HG03354 (cell line): ENCODE measurements around the gene RASSF7.

ENCODE experiments used
- ATAC-seq: cut with Tn5 transposase; IDR thresholded peaks from one replicate; pipeline ENCODE4 v1.9.1; 2021; ENCODE audit warnings: mild to moderate bottlenecking; ENCODE audit not compliant: unreplicated experiment, poor library complexity, severe bottlenecking

The RASSF7 gene

DNA sequence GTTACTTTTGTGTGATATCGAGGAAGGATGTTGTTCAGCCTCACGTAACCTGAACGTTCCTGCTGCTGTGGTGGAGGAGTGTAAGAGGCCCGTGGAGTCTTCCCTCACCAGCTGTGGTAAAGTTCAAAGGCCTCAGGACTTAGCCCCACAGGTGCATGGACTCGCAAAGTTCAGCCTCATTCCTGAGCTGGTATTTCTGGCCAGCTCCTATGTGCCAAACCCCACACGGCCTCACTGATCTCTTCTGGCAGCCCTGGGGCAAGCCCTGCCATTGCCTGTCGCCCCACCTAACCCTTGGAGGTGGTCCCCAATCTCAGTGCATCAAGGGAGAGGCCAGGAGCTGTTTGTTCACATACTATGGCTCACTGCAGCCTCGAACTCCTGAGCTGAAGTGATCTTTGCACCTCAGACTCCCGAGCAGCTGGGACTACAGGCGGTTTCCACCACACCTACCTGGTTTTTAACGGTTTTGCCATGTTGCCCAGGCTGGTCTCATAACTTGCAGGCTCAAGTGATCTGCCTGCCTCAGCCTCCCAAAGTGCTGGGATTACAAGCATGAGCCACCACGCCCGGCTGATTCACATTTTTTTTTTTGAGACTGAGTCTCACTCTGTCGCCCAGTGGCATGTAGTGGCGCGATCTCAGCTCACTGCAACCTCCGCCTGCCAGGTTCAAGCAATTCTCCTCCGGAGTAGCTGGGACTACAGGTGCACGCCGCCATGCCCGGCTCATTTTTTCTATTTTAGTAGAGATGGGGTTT, 17.7 kb downstream of the RASSF7 start:
- no peak for ATAC-seq

DNA sequence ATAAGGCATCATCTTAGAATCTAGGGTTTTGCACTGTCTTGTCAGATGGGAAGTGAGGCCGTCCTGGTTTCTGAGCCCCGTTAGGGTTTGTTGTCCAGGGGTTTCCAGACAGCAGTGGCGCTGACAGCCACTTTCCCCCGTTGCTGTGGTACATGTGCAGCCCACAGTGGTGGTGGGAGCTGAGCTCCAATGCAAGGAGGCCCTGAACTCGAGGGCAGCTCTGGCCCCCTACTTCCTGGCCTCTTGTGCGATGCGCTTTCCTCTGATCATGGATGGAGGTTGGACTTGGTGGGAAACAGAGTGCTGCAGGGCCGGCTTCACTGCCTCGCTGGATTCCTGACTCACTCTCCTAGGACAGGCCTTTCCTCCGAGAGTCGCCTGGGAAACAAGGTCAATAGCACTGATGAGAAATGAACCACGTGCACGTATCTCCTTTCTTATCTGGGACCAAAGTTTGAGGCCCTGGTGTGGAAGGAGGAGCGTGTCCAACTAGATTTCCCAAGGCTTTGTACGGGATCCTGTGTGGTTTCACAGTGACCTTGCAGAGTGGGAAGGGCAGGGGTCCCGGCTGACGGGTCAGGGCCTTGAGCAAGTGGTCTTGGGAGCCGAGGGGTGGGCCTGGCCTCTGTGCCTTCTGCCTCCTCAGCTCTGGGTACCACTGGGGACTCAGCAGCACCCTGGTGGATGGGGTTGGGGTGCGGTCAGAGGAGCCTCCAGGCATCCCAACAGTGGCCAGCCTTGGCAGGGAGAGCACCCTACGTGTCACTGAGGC, 19.2 kb downstream of the RASSF7 start:
- ATAC-seq: no peak

DNA sequence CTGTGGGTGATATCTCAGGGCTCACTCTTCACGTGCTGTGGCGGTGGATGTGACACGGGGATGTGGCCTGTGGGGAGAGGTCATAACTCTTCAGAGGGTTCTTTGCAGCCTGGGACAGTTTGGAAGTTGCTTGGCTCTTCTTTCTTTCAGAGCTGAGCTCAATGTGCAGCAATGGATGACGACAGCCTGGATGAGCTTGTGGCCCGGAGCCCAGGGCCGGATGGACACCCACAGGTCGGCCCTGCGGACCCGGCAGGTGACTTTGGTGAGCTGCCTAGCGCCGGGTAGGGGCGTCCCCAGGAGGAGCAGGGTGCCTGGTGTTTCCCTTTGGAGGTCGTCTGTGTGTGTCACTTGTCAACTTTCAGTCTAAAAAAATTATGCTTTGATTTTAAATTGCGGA, 20.6 kb downstream of the RASSF7 start:
- ATAC-seq: no peak

DNA sequence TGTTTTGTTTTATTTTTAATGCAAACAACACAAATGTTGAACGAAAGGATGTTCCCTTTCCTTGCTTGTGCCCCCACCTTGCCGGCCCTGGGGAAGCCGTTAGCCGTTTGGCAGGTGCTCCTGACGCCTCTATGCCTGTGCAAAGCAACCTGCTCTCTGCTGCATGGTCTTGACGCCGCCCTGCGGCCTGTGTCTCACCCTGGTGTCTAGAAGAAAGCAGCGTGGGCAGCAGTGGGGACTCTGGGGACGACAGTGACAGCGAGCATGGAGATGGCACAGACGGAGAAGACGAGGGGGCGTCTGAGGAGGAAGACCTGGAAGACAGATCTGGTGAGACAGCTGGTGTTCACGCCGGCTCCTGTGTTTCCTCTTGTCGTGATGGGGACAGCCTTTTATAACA, 21.0 kb downstream of the RASSF7 start:
- ATAC-seq: no peak

DNA sequence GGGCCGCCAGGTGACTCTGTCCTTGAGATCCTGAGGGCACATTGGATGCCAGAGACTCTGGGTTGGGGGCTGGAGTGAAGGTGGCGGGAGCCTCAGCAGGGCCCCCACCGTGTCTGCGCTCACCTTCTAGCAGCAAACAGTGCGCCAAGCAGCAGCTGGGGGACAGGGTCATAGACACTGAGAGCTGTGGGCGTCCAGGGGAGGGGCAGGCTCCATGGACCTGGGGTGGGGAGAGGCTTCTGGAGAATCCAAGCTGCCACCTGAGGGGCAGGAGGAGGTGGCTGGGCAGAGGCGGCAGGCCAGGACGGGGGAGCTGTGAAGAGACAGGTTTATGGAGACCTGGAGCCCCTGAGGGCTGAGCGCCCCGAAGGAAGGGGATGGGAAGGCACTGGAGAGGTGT, 23.5 kb downstream of the RASSF7 start:
- no peak for ATAC-seq

DNA sequence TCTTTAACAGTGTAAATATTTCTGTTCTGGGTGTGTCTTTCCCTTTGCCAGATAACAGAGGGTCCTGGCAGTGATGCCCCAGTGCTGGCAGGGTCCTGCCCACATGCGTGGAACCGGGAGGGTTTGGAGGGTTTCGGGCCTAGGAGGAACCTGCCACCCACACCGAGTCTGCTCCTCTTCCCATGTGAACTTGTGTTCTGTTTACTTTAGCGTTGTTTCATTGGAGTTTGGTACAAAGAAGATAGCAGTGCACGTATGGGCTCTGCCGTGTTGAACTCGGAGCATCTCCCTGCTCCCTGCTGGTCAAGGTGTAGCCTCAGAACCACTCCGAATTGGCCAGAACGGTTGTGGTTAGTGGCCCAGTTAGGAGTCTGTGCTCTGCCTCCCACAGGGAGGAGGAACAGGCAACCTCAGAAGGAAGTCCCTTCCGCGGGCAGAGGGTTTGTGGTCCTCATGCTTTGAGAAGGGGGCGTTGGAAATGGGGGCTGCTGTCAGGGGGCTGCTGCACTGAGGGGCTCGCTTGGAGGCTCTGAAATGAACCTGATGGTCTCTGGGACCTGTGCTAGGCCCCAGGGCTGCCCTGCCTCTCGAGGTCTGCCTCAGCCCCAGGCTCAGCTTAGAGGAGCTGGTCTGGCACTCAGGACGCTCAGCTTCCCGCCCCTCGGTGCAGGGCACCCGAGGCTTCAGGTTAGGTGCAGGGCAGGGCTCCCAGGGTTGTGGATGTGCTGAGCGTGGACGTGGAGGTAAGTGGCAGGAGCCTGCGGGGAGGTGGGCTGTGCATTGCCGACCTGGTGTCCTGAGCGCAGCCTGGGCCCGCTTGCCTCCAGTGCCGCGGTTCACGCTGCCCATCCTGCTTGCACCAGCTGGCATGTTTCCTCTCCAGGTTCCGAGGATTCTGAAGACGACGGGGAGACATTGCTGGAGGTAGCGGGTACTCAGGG, 25.9 kb downstream of the RASSF7 start:
- ATAC-seq: no peak

DNA sequence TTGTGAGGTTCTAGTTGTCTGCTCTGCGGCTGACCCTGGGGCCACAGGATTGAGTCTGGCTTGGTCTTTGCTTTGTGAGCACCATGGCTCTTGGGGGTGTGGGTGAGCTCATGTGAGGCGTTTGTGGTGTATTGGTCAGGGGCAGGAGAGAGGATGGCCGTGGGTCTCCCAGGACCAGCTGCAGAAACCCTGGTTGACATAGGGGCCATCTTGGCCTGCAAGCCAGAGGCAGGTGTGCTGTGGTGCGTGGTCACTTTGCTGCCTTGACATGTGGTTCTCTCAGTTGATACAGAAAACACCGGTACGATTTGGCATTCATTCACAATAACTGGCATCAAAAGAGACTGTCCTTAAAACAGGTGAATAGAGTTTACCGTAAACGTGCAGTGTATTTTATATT, 26.8 kb downstream of the RASSF7 start:
- ATAC-seq: no peak

DNA sequence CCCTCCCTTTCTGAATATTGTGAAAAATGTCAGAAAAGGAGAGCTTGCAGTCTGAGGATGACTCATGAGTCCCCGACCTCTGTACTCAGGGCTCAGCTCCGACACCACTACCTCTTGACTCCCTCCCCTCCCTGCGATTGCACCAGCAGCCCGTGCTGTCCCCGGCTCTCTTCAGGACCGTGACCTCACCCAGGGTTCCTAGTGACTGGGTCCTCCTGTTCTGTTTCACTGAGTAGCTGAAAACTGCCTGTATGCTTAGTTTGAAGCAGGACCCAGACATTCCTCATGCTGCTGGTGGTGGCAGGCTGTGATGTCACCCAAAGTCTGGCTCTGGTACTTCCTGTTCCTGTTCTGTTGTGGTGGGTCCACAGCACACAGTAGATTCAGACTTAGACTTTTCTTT, 27.2 kb downstream of the RASSF7 start:
- no peak for ATAC-seq

DNA sequence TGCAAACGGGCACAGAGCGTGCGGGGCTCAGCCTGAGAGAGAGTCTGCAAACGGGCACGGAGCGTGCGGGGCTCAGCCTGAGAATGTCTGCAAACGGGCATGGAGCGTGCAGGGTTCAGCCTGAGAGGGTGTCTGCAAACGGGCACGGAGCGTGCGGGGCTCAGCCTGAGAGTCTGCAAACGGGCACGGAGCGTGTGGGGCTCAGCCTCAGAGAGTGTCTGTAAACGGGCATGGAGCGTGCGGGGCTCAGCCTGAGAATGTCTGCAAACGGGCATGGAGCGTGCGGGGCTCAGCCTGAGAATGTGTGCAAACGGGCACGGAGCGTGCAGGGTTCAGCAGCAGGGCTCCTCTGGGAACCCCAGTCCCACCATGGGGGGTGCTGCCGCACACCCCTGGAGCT, 29.0 kb downstream of the RASSF7 start:
- ATAC-seq: no peak

DNA sequence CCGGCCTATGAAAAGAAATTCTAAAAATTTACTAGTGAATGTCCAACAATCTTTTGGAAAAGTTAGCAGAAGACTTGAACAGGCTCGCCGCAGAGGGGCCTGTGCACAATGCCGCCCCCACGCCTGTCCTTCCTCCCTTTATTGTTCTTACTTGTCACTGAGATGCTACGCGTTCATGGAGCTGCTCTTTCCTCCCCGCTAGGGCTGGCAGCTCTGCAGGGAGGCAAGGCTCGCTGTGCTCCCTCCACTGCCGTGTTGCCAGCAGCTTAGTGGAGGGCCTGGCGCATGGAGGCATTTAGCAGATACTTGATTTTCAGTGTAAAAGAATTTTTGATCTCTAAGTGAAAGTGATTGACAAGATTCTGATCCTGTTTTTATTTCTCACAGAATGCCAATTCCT, 30.2 kb downstream of the RASSF7 start:
- no peak for ATAC-seq

DNA sequence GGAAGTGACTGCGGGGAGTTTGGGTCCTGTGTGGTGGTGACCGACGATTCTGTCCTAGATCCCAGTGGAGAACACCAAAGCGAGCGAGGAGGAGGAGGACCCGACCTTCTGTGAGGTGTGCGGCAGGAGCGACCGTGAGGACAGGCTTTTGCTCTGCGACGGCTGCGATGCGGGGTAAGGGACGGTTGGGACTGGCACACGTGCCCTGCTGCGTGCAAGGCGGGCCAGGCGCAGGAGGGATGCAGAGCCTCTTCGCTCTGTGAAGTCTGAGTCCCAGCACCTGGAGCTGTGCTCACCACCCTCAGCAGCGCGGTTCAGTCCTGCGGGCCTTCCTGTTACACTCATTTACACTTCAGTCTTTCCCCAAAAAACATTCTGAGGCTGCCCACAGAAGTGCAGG, 31.7 kb downstream of the RASSF7 start:
- no peak for ATAC-seq

DNA sequence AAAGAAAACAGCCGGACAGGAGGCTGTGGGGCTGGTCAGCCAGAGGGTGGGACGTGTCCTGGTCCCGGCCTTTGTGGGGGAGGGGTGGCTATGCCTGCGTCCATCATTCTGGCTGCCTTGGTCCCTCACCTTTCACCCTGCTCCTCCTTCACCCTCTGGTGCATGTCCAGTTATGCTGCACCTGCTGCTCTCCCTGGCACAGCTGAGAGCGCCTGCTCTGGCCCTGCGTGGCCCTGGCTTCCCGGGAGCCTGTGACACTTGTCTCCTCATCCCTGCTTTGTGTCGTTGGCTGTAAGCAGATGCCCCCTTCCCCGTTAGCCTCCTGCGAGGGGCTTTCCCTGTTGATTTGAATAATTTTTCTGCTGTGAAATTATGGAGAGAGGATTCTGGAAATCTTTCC, 32.1 kb downstream of the RASSF7 start:
- no peak for ATAC-seq

DNA sequence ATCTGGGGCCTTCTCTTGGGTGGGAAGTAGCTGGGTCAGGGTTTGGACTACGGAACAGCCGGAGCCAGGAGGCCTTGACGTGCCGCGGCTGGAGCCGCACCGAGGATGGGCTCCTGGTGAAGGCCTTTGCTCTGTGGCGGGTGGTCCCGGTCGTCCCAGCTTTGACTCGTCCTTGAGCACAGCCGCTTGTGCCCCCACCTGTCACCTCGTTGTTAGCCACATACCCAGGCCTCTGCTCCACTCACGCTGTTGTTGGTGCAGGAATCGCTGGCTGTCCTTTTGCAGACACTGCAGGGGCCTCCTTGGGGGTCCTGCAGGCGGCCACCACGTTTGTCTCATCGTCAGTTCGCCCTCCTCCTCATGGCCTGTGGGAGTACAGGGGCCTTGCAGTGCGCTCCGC, 32.6 kb downstream of the RASSF7 start:
- ATAC-seq: no peak

DNA sequence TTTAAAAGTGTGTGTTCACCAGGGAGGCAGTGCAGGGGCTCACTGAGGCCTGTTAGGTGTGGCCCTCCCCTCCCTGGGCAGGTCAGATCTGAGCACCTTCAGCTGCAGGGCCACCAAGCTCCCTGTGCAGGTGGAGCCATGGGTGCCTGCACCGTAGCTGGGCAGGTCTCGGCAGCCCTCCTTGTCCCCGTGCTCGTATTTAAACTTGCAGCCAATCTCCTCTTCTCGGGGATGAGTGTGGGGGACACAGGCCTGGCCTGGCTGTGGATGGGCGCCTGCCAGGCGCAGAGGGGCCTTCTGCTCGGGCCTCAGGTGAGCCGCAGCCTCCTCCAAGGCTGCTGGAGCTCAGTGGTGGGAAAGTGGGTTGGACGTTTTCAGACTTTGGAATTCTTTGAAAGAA, 34.6 kb downstream of the RASSF7 start:
- ATAC-seq: no peak

DNA sequence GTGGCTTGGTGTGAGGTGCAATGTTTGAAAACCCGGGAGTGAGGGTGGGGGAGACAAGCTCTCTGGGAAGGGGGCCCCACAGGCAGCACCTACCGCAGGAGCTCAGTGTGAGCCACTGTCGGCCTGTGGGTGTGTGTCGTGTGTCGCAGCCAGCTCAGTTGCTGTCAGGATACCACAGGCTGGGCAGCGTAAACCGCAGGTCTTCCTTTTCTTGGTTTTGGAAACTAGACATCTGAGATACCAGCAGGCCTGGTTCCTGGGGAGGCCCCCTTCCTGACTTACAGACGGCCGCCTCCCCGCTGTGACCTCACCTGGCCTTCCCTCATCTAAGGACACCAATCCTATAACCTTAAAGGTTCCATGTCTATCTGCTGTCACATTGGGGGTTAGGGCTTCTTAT, 35.6 kb downstream of the RASSF7 start:
- no peak for ATAC-seq

DNA sequence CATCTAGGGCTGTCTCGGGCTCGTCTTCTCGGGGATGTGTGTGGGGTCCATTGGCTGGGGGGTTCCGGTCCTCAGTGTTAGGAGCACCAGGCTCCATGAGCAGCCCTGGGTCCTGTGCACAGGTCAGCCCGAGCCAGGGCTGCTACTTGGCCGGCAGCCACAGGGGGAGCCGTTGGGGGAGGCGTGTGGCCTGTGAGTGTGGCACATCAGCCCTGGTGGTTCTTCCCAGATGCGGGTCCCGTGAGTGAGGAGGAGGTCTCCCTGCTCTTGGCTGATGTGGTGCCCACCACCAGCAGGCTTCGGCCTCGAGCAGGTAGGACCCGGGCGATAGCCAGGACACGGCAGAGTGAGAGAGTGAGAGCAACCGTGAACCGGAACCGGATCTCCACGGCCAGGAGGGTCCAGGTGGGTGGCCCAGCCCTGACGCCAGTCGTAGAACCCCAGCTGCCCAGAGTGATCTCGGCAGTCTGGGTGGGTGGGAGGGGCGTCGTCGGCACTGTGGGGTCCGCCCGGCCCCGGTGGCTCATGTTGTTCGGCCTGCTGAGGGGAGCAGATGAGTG, 36.5 kb downstream of the RASSF7 start:
- no peak for ATAC-seq

DNA sequence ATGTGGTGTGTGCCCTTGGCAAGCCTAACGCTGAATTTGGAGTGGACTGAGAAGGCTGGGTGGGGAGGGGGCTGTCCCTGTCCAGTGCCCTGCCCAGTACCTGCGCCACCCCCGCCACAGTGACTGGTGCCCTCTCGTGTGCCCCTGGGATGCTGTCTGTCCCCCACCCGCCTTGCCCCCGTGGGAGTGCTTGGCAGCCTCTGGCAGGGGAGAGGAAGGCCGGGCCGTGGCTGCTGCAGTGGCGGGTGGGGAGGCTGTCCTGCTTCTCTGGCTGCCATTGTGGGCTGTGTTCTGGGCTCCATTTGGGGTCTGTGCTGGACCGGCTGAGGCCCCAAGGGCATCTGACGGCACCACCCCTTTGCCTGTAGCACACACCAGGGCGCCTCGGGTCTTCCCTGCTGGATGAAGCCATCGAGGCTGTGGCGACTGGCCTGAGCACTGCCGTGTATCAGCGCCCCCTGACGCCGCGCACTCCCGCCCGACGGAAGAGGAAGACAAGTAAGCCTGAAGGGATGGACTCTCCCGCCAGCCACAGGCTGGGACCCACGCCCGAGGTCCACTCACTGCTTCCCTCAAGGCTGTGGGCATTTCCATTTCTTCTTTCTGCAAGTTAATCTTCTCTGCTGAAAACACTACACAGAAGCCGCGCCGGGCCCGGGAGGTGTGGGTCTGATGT, 37.4 kb downstream of the RASSF7 start:
- no peak for ATAC-seq

DNA sequence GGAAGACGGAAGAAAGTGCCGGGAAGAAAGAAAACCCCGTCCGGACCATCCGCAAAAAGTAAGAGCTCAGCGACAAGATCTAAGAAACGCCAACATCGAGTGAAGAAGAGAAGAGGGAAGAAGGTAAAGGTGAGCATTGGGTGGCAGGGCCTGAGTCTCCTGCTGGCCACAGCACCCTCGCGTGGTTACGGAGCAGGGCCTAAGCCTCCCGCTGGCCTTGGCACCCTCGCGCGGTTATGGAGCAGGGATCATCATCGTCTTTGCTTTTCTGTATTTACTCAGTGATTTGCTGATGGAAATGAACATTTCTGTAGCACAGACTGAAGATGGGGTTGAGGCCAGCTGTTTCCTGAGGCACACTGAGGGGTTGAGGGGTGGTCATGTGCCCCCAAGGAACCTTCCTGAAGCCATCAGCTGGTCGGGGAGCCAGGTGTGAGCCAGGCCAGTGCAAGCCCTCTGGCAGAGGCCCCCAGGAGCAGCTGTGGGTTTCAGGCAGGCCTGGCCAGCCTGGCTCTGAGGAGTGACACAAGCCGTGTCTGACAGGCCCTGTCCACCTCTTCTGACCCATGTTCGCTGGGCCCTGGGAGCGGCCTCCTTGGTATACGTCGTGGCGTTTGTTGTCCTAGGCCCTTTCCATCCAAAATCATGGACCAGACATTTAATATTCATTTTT, 40.9 kb downstream of the RASSF7 start:
- ATAC-seq: no peak

DNA sequence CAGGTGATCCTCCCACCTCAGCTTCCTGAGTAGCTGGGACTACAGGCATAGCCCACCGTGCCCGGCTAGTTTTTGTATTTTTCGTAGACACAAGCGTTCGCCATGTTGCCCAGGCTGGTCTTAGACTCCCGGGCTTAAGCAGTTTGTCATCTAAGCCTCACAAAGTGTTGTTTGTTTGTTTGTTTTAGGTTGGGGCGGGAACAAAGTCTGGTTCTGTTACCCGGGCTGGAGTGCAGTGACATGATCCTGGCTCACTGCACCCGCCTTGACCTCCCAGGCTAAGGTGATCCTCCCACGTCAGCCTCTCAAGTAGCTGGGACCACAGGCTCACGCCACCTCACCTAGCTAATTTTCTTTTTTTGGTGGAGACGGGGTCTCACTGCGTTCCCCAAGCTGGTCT, 42.4 kb downstream of the RASSF7 start:
- no peak for ATAC-seq
